Heart right ventricle (tissue), 16 donors: Measurements from ENCODE around the gene AMN. TPM values are rescaled to one million over a fixed set of nuclear protein-coding genes. Genes with fewer than 3 reads are reported as not detected.

Experiments
- ATAC-seq, 8 donors: fragments of 200-7000 bp; cut with Tn5 transposase; one replicate each; pipeline ENCODE4 v1.9.1; 2020; ENCODE audit warnings: mild to moderate bottlenecking in 8 of 8, moderate library complexity in 8 of 8, moderate number of reproducible peaks in 1 of 8
- DNase-seq, 2 donors: peaks; one replicate each; pipeline ENCODE4 v3.0.0-alpha.2; 2020
- H3K27ac ChIP-seq, 10 donors: fragments of 200-600 bp; sonication (generic) in 2 of 10; one replicate each; pipeline versions ENCODE4 v1.5.0 to v1.8.0; 2020 to 2022; ENCODE audit warnings: mild to moderate bottlenecking in 3 of 10
- H3K27me3 ChIP-seq, 7 donors: fragments of 200-600 bp; one replicate each; pipeline ENCODE4 v1.8.0; 2021 to 2022; ENCODE audit warnings: mild to moderate bottlenecking in 2 of 7
- H3K36me3 ChIP-seq, 9 donors: fragments of 200-600 bp; sonication (generic) in 1 of 9; one replicate each; pipeline versions ENCODE4 v1.5.0 to v1.8.0; 2020 to 2022; ENCODE audit warnings: mild to moderate bottlenecking in 2 of 9
- H3K4me1 ChIP-seq, 9 donors: fragments of 200-600 bp; sonication (generic) in 1 of 9; one replicate each; pipeline versions ENCODE4 v1.5.0 to v1.8.0; 2020 to 2022; ENCODE audit warnings: mild to moderate bottlenecking in 4 of 9
- H3K4me3 ChIP-seq, 10 donors: fragments of 200-600 bp; sonication (generic) in 2 of 10; one replicate each; pipeline versions ENCODE4 v1.5.0 to v1.8.0; 2020 to 2022; ENCODE audit warnings: mild to moderate bottlenecking in 7 of 10, moderate library complexity in 2 of 10
- H3K9me3 ChIP-seq, 11 donors: fragments of 200-600 bp in 10 of 11; sonication (generic) in 2 of 11; one replicate each; pipeline versions ENCODE4 v1.5.0 to v1.8.0; 2013 to 2022; ENCODE audit warnings: mild to moderate bottlenecking in 2 of 11, control low read depth in 1 of 11, moderate library complexity in 1 of 11
- CTCF ChIP-seq, 9 donors: fragments of 200-600 bp; sonication (generic) in 2 of 9; IDR thresholded peaks; one replicate each; pipeline versions ENCODE4 v1.5.0 to v1.8.0; 2021 to 2022; ENCODE audit warnings: antibody characterized with exemption in 9 of 9, mild to moderate bottlenecking in 5 of 9, moderate library complexity in 1 of 9
- WGBS, 2 donors: extraction: QIAGEN DNeasy Blood & Tissue Kit; methylation state at CpG; one replicate each; pipeline ENCODE4 v1.1.7; 2013; ENCODE audit warnings: inconsistent platforms in 1 of 2; 5-methylcytosine and 5-hydroxymethylcytosine counted together
- intact Hi-C, 10 donors: fragments of 100-400 bp; cut with DNase I; formaldehyde crosslinking; loops; one replicate each; pipeline versions ENCODE4 v1.11.1 to v1.14.2; 2022
- polyA plus RNA-seq, 2 donors: library from polyadenylated mRNA; stranded (reverse); fragments of 200-250 nt; gene quantifications; one replicate each; pipeline ENCODE4 v1.2.3, GENCODE V29; 2013
- total RNA-seq, 10 donors: library from RNA; stranded (reverse); fragmentation: NEBNext Ultra II Directional in 3 of 10; extraction: Animal tissue kit (Norgen Biotek cat#: 25700) in 3 of 10; gene quantifications; one replicate each; pipeline versions ENCODE4 v1.2.1 to v1.2.4, GENCODE V29; 2021 to 2023
- donor health status: Arrhythmogenic right ventricular cardiomyopathy.
- donor health status: ischemic (EF 13 %, LVEDD 7.1; RV severe dilation, severe dysfunction).
- donor health status: healthy with polysubstance abuse.
- donor health status: DM: no; HTN: yes; CAD: no.
- donor health status: DM: no; HTN: no; CAD: no.
- donor health status: ischemic (EF 25% LVEDD 6.9; RV normal size, moderate dysfunction).
- donor health status: ischemic (EF 25% LVEDD 5.7; RV mildly dilated, moderate dysfunction).
- donor health status: healthy.
- donor health status: DM: yes; HTN: yes; CAD: no.
- donor health status: Ischemic cardiomyopathy.
- donor health status: ischemic (EF 35%, LVEDD 5.7; RV mildly dilated, moderate dysfunction).
- donor health status: nonischemic (EF 11% LVEDD 7.7; RV severe dilation, severe dysfunction).
- donor health status: DM: yes; HTN: yes; CAD: no.
- donor health status: PGD.
- donor health status: ischemic (EF 29% LVEDD 5.4; RV normal size, mild dysfunction).
- donor health status: nonischemic (EF 23%, LVEDD 6.1; RV moderate dilation, normal function).

AMN gene
- total and polyA plus RNA-seq, 12 donors, result 0.15 to 0.40 (median 0.17) TPM; not detected in 9

GRCh38 chr14:102949801-102950451, 27.5 kb downstream of the AMN start:
- Histone ChIP-seq H3K9me3 (no peaks in the 10 kb centered on the region), H3K27me3 (no peaks in the 10 kb centered on the region), H3K27ac (no peak overlapping the region), H3K4me3 (no peak overlapping the region), H3K4me1 (peaks cover 0 to 20% (median 7%) of the 10 kb centered on the region in 9 donors), H3K36me3 (peaks cover 7 to 95% (median 84%) of the 10 kb centered on the region in 9 donors)
- DNase-seq (peak; percentile 42 to 68), ATAC-seq (peak; percentile 42 to 81 (median 74))
- intact Hi-C loops, result no loop called here
- TF ChIP-seq CTCF (IDR thresholded peaks at IDR 0.05), result no peak
- WGBS, 2 donors, result 66 to 68% methylated on average over 23 of the region's 23 CpGs

GRCh38 chr14:102951034-102951433, 28.6 kb downstream of the AMN start:
- no peak overlapping the region for H3K4me3 ChIP-seq
- no peaks in the 10 kb centered on the region for H3K27me3 ChIP-seq
- no peak for TF ChIP-seq CTCF (IDR thresholded peaks at IDR 0.05)
- no peak for ATAC-seq
- WGBS, 2 donors, result 66 to 67% methylated on average over 10 of the region's 10 CpGs
- H3K36me3 ChIP-seq, result peaks cover 6 to 95% (median 79%) of the 10 kb centered on the region in 9 donors
- peaks cover 0 to 20% (median 7%) of the 10 kb centered on the region in 9 donors for H3K4me1 ChIP-seq
- H3K9me3 ChIP-seq, result no peaks in the 10 kb centered on the region
- no peak for DNase-seq
- H3K27ac ChIP-seq, result no peak overlapping the region
- intact Hi-C loops, result no loop called here

- Histone ChIP-seq H3K4me1 (peaks cover 0 to 20% (median 7%) of the 10 kb centered on the region in 9 donors), H3K4me3 (no peak overlapping the region), H3K9me3 (no peaks in the 10 kb centered on the region), H3K27ac (no peak overlapping the region), H3K36me3 (peaks cover 0 to 95% (median 79%) of the 10 kb centered on the region in 9 donors), H3K27me3 (no peaks in the 10 kb centered on the region)
- WGBS, 2 donors, result 75 to 79% methylated on average over 8 of the region's 8 CpGs
- ATAC-seq (no peak), DNase-seq (no peak)
- intact Hi-C loops, result loop anchor here in 1 of 10 donors (1.0 kb wide), 1 partner anchor 61 kb away; no protein-coding TSS in a partner anchor
- TF ChIP-seq CTCF (IDR thresholded peaks at IDR 0.05), result no peak
Observed at GRCh38 chr14:102951799-102952198, 29.3 kb downstream of the AMN start.

- WGBS, 2 donors, result 89% methylated on average over 6 of the region's 6 CpGs
- no peaks in the 10 kb centered on the region for H3K9me3 ChIP-seq
- ATAC-seq, result no peak
- peaks cover 0 to 95% (median 75%) of the 10 kb centered on the region in 9 donors for H3K36me3 ChIP-seq
- intact Hi-C loops, result loop anchor here in 1 of 10 donors (1.0 kb wide), 1 partner anchor 60 kb away; no protein-coding TSS in a partner anchor
- TF ChIP-seq CTCF (IDR thresholded peaks at IDR 0.05), result no peak
- DNase-seq, result no peak
- no peak overlapping the region for H3K4me3 ChIP-seq
- no peaks in the 10 kb centered on the region for H3K27me3 ChIP-seq
- H3K27ac ChIP-seq, result no peak overlapping the region
- H3K4me1 ChIP-seq, result peaks cover 0 to 20% (median 7%) of the 10 kb centered on the region in 9 donors
Observed at GRCh38 chr14:102952276-102952675, 29.8 kb downstream of the AMN start.
